DOHH2 (cell line): ENCODE data around the gene KLK10.

Source experiments
- CTCF ChIP-seq: fragments of 200-600 bp; sonication (generic); IDR thresholded peaks from one replicate; pipeline ENCODE4 v1.5.1; 2014; ENCODE audit warnings: antibody characterized with exemption, mild to moderate bottlenecking, low read depth, low read length; ENCODE audit not compliant: poor library complexity, severe bottlenecking
- EZH2phosphoT487 ChIP-seq: fragments of 200-600 bp; sonication (generic); IDR thresholded peaks from 2 replicates; pipeline ENCODE4 v1.6.1; 2017; ENCODE audit warnings: borderline replicate concordance, mild to moderate bottlenecking, antibody characterized with exemption, low read length, moderate library complexity, mixed read lengths

DNA sequence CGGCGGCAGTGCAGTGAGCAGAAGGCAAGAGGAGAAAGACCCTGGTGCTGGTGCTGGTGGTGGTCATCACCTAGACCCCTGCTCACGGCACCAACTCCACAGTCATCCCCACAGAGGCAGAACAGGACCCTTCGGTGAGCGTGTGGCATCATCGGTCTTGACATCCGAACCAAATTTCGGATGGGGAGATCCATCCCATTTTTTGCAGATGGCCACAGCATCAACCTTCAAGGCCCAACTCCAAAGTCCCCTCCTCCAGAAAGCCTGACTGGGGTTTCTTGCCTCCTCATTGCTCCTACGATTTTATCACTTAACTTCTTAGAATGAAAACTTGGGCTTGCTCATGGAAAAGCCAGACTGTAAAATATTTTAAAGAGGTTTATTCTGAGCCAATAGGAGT, 24.0 kb upstream of the KLK10 start:
- TF ChIP-seq CTCF (no peak), EZH2phosphoT487 (no peak)
